K562 (cell line): Measurements from ENCODE around the gene TRIO. TPM values are rescaled to one million over a fixed set of nuclear protein-coding genes. Genes with fewer than 3 reads are reported as not detected.

Source experiments
- ATAC-seq: fragments of 200-7000 bp; cut with Tn5 transposase; 3 replicates; pipeline ENCODE4 v1.9.1; 2020; ENCODE audit warnings: moderate library complexity
- BruUV-seq: library from RNA; stranded (reverse); fragments of 400-500 nt; replicated peaks from 2 replicates; lab custom pipeline; 2021; lab: Mats Ljungman, UMichigan
- CTCF ChIA-PET: fragments of 300-600 bp; formaldehyde crosslinking; extraction: SDS; loops from one replicate; lab custom pipeline; 2021; ENCODE audit warnings: low intra/inter-chr PET ratio; lab: Yijun Ruan, JAX
- POLR2A ChIA-PET: fragments of 300-600, 350-650 bp; sonication (Branson Sonifier 250); formaldehyde crosslinking; extraction: SDS; loops from one replicate; lab custom pipeline; 2021; ENCODE audit warnings: antibody characterized with exemption, inconsistent platforms; lab: Yijun Ruan, JAX
- DNase-seq, 4 experiments: peaks; one replicate each; pipeline versions ENCODE4 v3.0.0 to v3.0.0-alpha.2; 2011 to 2018; ENCODE audit warnings: low spot score in 3 of 4, mixed read lengths in 3 of 4; ENCODE audit errors: extremely low read depth in 1 of 4
- FAIRE-seq: peaks from 2 replicates; lab custom pipeline; 2011; peaks lifted over from hg19 to GRCh38; lab: Jason Lieb, UNC
- H2AFZ ChIP-seq: 2 replicates; pipeline ENCODE4 v1.6.0; 2011; ENCODE audit warnings: low read depth, low read length, control low read depth, inconsistent platforms
- H3K27ac ChIP-seq: fragments of 200-600 bp; 3 replicates; pipeline ENCODE4 v1.8.0; 2011; ENCODE audit warnings: low read depth, mild to moderate bottlenecking, control low read depth, inconsistent platforms, low read length, moderate library complexity, mixed read lengths; ENCODE audit errors: extremely low read depth
- H3K27me3 ChIP-seq, 2 experiments: fragments of 300-600 bp in 1 of 2; 2 replicates in 1 of 2; 3 replicates in 1 of 2; pipeline versions ENCODE4 v1.6.0 to v1.8.0; 2011; ENCODE audit warnings: inconsistent platforms in 2 of 2, low read length in 2 of 2, mild to moderate bottlenecking in 1 of 2, mixed read lengths in 1 of 2, moderate library complexity in 1 of 2; ENCODE audit not compliant: control insufficient read depth in 2 of 2, insufficient read depth in 2 of 2
- H3K36me3 ChIP-seq: fragments of 300-600 bp; 3 replicates; pipeline ENCODE4 v1.8.0; 2011; ENCODE audit warnings: mild to moderate bottlenecking, low read length, inconsistent platforms; ENCODE audit not compliant: control insufficient read depth, insufficient read depth
- H3K4me1 ChIP-seq, 2 experiments: fragments of 200-600 bp in 1 of 2; replicated peaks in 1 of 2; 2 replicates in 1 of 2; 3 replicates in 1 of 2; pipeline versions ENCODE4 v1.5.1 to v1.8.0; 2011; ENCODE audit warnings: inconsistent platforms in 2 of 2, low read length in 2 of 2, mild to moderate bottlenecking in 1 of 2, mixed read lengths in 1 of 2, moderate library complexity in 1 of 2; ENCODE audit not compliant: control insufficient read depth in 2 of 2, insufficient read depth in 2 of 2
- H3K4me2 ChIP-seq: 2 replicates; pipeline ENCODE4 v1.6.1; 2011; ENCODE audit warnings: low read length, control low read depth, inconsistent platforms, mixed read lengths; ENCODE audit not compliant: insufficient read depth
- H3K4me3 ChIP-seq: fragments of 200-600 bp; sonication (generic), shearing (Covaris generic); 2 replicates; pipeline ENCODE4 v1.5.1; 2016; ENCODE audit warnings: control low read depth, inconsistent platforms
- H3K79me2 ChIP-seq: fragments of 200-600 bp; 3 replicates; pipeline ENCODE4 v1.8.0; 2011; ENCODE audit warnings: low read length, inconsistent platforms; ENCODE audit not compliant: control insufficient read depth, insufficient read depth
- H3K9ac ChIP-seq, 2 experiments: 2 replicates each; pipeline versions ENCODE4 v1.6.0 to v1.6.1; 2011; ENCODE audit warnings: low read depth in 2 of 2, low read length in 2 of 2, control low read depth in 1 of 2, inconsistent platforms in 1 of 2, mild to moderate bottlenecking in 1 of 2, mixed read lengths in 1 of 2; ENCODE audit not compliant: insufficient read depth in 1 of 2
- H3K9me1 ChIP-seq: one replicate; pipeline ENCODE4 v1.6.0; 2011; ENCODE audit warnings: inconsistent platforms, mild to moderate bottlenecking, low read length, moderate library complexity; ENCODE audit not compliant: control insufficient read depth, insufficient read depth
- H3K9me3 ChIP-seq: replicated peaks from 2 replicates; pipeline ENCODE4 v1.5.1; 2011; ENCODE audit warnings: low read depth, low read length, inconsistent platforms; ENCODE audit not compliant: control insufficient read depth, insufficient read depth
- H4K20me1 ChIP-seq: replicated peaks from 2 replicates; pipeline ENCODE4 v1.6.1; 2011; ENCODE audit warnings: low read length, inconsistent platforms, mixed read lengths; ENCODE audit not compliant: control insufficient read depth, insufficient read depth
- EGR1 ChIP-seq: fragments of 450-650 bp; conservative IDR thresholded peaks from 2 replicates; pipeline ENCODE4 v1.6.1; 2017; ENCODE audit warnings: mild to moderate bottlenecking
- ESRRB ChIP-seq: fragments of 250-450 bp; sonication (Bioruptor Pico); IDR thresholded peaks from 2 replicates; pipeline ENCODE4 v1.5.0; 2020; ENCODE audit warnings: mild to moderate bottlenecking, moderate library complexity, borderline replicate concordance
- HBP1 ChIP-seq: fragments of 450-650 bp; formaldehyde crosslinking; IDR thresholded peaks from 2 replicates; pipeline ENCODE4 v1.4.0; 2022; ENCODE audit warnings: missing genetic modification characterization
- HMBOX1 ChIP-seq: sonication (generic); IDR thresholded peaks from 2 replicates; pipeline ENCODE4 v1.6.1; 2016
- MLLT1 ChIP-seq, 2 experiments: fragments of 450-650 bp; IDR thresholded peaks; 2 replicates each; pipeline ENCODE4 v1.6.1; 2016
- PURB ChIP-seq: sonication (generic); formaldehyde crosslinking; IDR thresholded peaks from 2 replicates; pipeline ENCODE4 v1.9.0; 2021; ENCODE audit warnings: low read depth, mild to moderate bottlenecking, missing genetic modification reagents
- TAF15 ChIP-seq: fragments of 200-400 bp; formaldehyde crosslinking; IDR thresholded peaks from 2 replicates; pipeline ENCODE4 v1.6.1; 2017; ENCODE audit warnings: mild to moderate bottlenecking, low read depth, low read length, moderate library complexity
- TSC22D4 ChIP-seq: fragments of 450-650 bp; IDR thresholded peaks from 2 replicates; pipeline ENCODE4 v1.6.1; 2016; ENCODE audit warnings: missing genetic modification characterization, missing biosample characterization, control low read depth
- ZKSCAN8 ChIP-seq: fragments of 200-800 bp; sonication (Bioruptor generic); IDR thresholded peaks from 2 replicates; pipeline ENCODE4 v1.6.1; 2016; ENCODE audit warnings: missing genetic modification characterization, missing compliant biosample characterization
- ZNF253 ChIP-seq: fragments of 250-450 bp; sonication (Bioruptor Pico); conservative IDR thresholded peaks from 2 replicates; pipeline ENCODE4 v1.6.1; 2021; ENCODE audit warnings: mild to moderate bottlenecking
- ZNF347 ChIP-seq: fragments of 450-650 bp; formaldehyde crosslinking; IDR thresholded peaks from 2 replicates; pipeline ENCODE4 v1.4.0; 2020; ENCODE audit warnings: low read depth, mild to moderate bottlenecking, moderate library complexity
- WGBS: fragments of 100-300 bp; shearing (Covaris generic); methylation state at CpG from one replicate; pipeline ENCODE4 v1.1.6; 2016; ENCODE audit warnings: low coverage, mixed read lengths; ENCODE audit not compliant: insufficient coverage; ENCODE audit errors: missing lambda C conversion rate; 5-methylcytosine and 5-hydroxymethylcytosine counted together
- in situ Hi-C: fragments of 300-500 bp; cut with MboI; formaldehyde crosslinking; loops from 4 replicates; pipeline ENCODE4 v1.15.0; 2018; ENCODE audit warnings: inconsistent platforms, mixed read lengths
- intact Hi-C: fragments of 100-400 bp; cut with micrococcal nuclease; formaldehyde crosslinking; loops from 2 replicates; pipeline ENCODE4 v1.14.2; 2022
- polyA plus RNA-seq, 8 experiments: library from polyadenylated mRNA; depleted of rRNA in 4 of 8; stranded (reverse) in 5 of 8; unstranded in 3 of 8; fragments of >200 nt; fragmentation: Nextera tagmentation in 2 of 8; fragmentation: Illumina TruSeq in 1 of 8; extraction: Ambion mirVana in 2 of 8; extraction: Trizol in 1 of 8; gene quantifications; 2 replicates each; pipeline versions ENCODE4 v1.2.1 to v1.2.3, GENCODE V29; 2011 to 2014; ENCODE audit warnings: inconsistent platforms in 1 of 8, missing spikeins in 1 of 8
- total RNA-seq, 7 experiments: library from RNA; depleted of rRNA in 6 of 7; stranded (reverse); fragments of >200 nt in 6 of 7; fragmentation: Illumina TruSeq in 2 of 7; extraction: Trizol in 2 of 7; gene quantifications; 2 replicates each; pipeline versions ENCODE4 v1.2.1 to v1.2.3, GENCODE V29; 2011 to 2021; ENCODE audit warnings: low replicate concordance in 1 of 7

TRIO gene
- total and polyA plus RNA-seq, 9 of the 15 experiments (the other 6 are each of a cell fraction or from before 2014, with no cell fraction given): 0.24 to 5.0 (median 1.1) TPM

- FAIRE-seq: no peak
- POLR2A ChIA-PET: no interaction called here
- Histone ChIP-seq H3K79me2 (no peaks in the 10 kb centered on the region), H3K27me3 (peaks cover 39 to 40% of the 10 kb centered on the region in 2 experiments), H3K9me1 (no peaks in the 10 kb centered on the region), H3K4me2 (no peak overlapping the region), H4K20me1 (no peaks in the 10 kb centered on the region; the same call in 1 of the 2 replicates), H3K9me3 (no peaks in the 10 kb centered on the region; the same call in 1 of the 2 replicates)
- TF ChIP-seq HMBOX1 (no peak), ZKSCAN8 (CRISPR knock-in tag) (no peak), ZNF347 (CRISPR knock-in tag) (no peak), EGR1 (no peak), TAF15 (no peak), ESRRB (CRISPR knock-in tag) (no peak), TSC22D4 (tag) (no peak), ZNF253 (CRISPR knock-in tag) (no peak), MLLT1 (IDR thresholded peaks at IDR 0.05) (no peak), PURB (CRISPR knock-in tag) (no peak), HBP1 (CRISPR knock-in tag) (no peak)
- TF ChIP-seq, all 486 proteins: peak for 0
- ATAC-seq (no peak), DNase-seq (no peak)
- Histone ChIP-seq H3K4me3 (no peak overlapping the region), H2AFZ (no peak overlapping the region), H3K27ac (no peak overlapping the region), H3K4me1 (no peaks in the 10 kb centered on the region), H3K36me3 (no peaks in the 10 kb centered on the region), H3K9ac (no peak overlapping the region)
- intact Hi-C loops: no loop called here
- CTCF ChIA-PET: interaction anchor here (0.7 kb wide), 1 partner anchor 122 kb away, joined by 3 read pairs; no protein-coding TSS in a partner anchor
- WGBS: 2% methylated on average over 13 of the region's 13 CpGs
- in situ Hi-C loops: no loop called here
- no TSS peak for BruUV-seq
Observed at GRCh38 chr5:14429101-14430050, 286.2 kb downstream of the TRIO start.
